CD14-positive monocyte (primary cell): ENCODE data around the gene LARP6. TPM values are rescaled to one million over a fixed set of nuclear protein-coding genes. Genes with fewer than 3 reads are reported as not detected.
"Not testable (repeated sequence)": the region's sequence is repeated elsewhere in the genome, so short reads cannot be mapped to it uniquely, and the experiment has no call there.

Experiments
- DNase-seq, 3 donors: peaks; one replicate each; pipeline ENCODE4 v3.0.0-alpha.2; 2011 to 2022
- H2AFZ ChIP-seq: 2 replicates; pipeline ENCODE4 v1.6.0; 2012; ENCODE audit warnings: mild to moderate bottlenecking, low read depth, low read length, inconsistent platforms; ENCODE audit not compliant: insufficient read depth, poor library complexity, severe bottlenecking
- H3K27ac ChIP-seq, 2 donors: 1 replicate in 1 of 2; 2 replicates in 1 of 2; pipeline ENCODE4 v1.5.1; 2012 to 2013; ENCODE audit warnings: low read length in 2 of 2, control low read depth in 1 of 2, inconsistent platforms in 1 of 2, low read depth in 1 of 2, mild to moderate bottlenecking in 1 of 2
- H3K27me3 ChIP-seq, 2 donors: one replicate each; pipeline versions ENCODE4 v1.6.0 to v1.6.1; 2011 to 2013; ENCODE audit warnings: low read length in 2 of 2; ENCODE audit not compliant: control insufficient read depth in 2 of 2, insufficient read depth in 2 of 2
- H3K36me3 ChIP-seq, 2 donors: replicated peaks in 1 of 2; 1 replicate in 1 of 2; 2 replicates in 1 of 2; pipeline versions ENCODE4 v1.5.1 to v1.6.1; 2012 to 2013; ENCODE audit warnings: low read length in 2 of 2, control low read depth in 1 of 2, inconsistent platforms in 1 of 2, mild to moderate bottlenecking in 1 of 2; ENCODE audit not compliant: insufficient read depth in 2 of 2, control insufficient read depth in 1 of 2
- H3K4me1 ChIP-seq, 2 donors: 1 replicate in 1 of 2; 2 replicates in 1 of 2; pipeline versions ENCODE4 v1.5.1 to v1.6.1; 2012 to 2013; ENCODE audit warnings: low read length in 2 of 2, control low read depth in 1 of 2, inconsistent platforms in 1 of 2, mild to moderate bottlenecking in 1 of 2, moderate library complexity in 1 of 2; ENCODE audit not compliant: insufficient read depth in 2 of 2, control insufficient read depth in 1 of 2
- H3K4me2 ChIP-seq: replicated peaks from 2 replicates; pipeline ENCODE3; 2012; ENCODE audit warnings: low read length, moderate library complexity, mild to moderate bottlenecking; ENCODE audit not compliant: poor library complexity, severe bottlenecking; ENCODE audit errors: extremely low read depth
- H3K4me3 ChIP-seq, 3 experiments: fragments of 200-600 bp in 1 of 3; sonication (generic) in 1 of 3; replicated peaks in 1 of 3; 1 replicate in 2 of 3; 2 replicates in 1 of 3; pipeline ENCODE4 v1.5.1; 2011 to 2013; ENCODE audit warnings: low read length in 3 of 3, mild to moderate bottlenecking in 3 of 3, control low read depth in 2 of 3, low read depth in 2 of 3, inconsistent platforms in 1 of 3, moderate library complexity in 1 of 3
- H3K79me2 ChIP-seq: 2 replicates; pipeline ENCODE4 v1.6.0; 2012; ENCODE audit warnings: mild to moderate bottlenecking, control low read depth, inconsistent platforms, low read length, moderate library complexity; ENCODE audit not compliant: insufficient read depth
- H3K9ac ChIP-seq: 2 replicates; pipeline ENCODE4 v1.6.0; 2017; ENCODE audit warnings: low read length, mild to moderate bottlenecking; ENCODE audit not compliant: insufficient read depth, poor library complexity, severe bottlenecking
- H3K9me3 ChIP-seq, 2 donors: replicated peaks in 1 of 2; 1 replicate in 1 of 2; 2 replicates in 1 of 2; pipeline versions ENCODE4 v1.5.1 to v1.6.1; 2012 to 2013; ENCODE audit warnings: low read length in 2 of 2, control low read depth in 1 of 2; ENCODE audit not compliant: control insufficient read depth in 1 of 2, insufficient read depth in 1 of 2
- H4K20me1 ChIP-seq: 2 replicates; pipeline ENCODE4 v1.6.0; 2012; ENCODE audit warnings: mild to moderate bottlenecking, low read length, control low read depth, moderate library complexity; ENCODE audit not compliant: insufficient read depth
- H3K27ac Mint-ChIP-seq, 7 donors: one replicate each; pipeline ENCODE4 v1.8.0; 2020; ENCODE audit warnings: mild to moderate bottlenecking in 7 of 7, mixed read lengths in 7 of 7, moderate library complexity in 6 of 7, inconsistent platforms in 2 of 7
- H3K27me3 Mint-ChIP-seq, 3 donors: one replicate each; pipeline ENCODE4 v1.8.0; 2021 to 2022; ENCODE audit warnings: low read depth in 3 of 3, mild to moderate bottlenecking in 3 of 3, mixed read lengths in 3 of 3, moderate library complexity in 3 of 3, inconsistent platforms in 1 of 3
- H3K36me3 Mint-ChIP-seq, 2 donors: one replicate each; pipeline ENCODE4 v1.8.0; 2020; ENCODE audit warnings: mixed read lengths in 2 of 2, inconsistent platforms in 1 of 2, mild to moderate bottlenecking in 1 of 2
- H3K4me1 Mint-ChIP-seq: one replicate; pipeline ENCODE4 v1.8.0; 2020; ENCODE audit warnings: mild to moderate bottlenecking, mixed read lengths
- H3K4me3 Mint-ChIP-seq, 2 donors: one replicate each; pipeline ENCODE4 v1.8.0; 2020; ENCODE audit warnings: mild to moderate bottlenecking in 2 of 2, mixed read lengths in 2 of 2, moderate library complexity in 1 of 2
- H3K9me3 Mint-ChIP-seq, 7 donors: one replicate each; pipeline ENCODE4 v1.8.0; 2020 to 2022; ENCODE audit warnings: mixed read lengths in 7 of 7, mild to moderate bottlenecking in 6 of 7, moderate library complexity in 6 of 7, inconsistent platforms in 2 of 7
- CTCF ChIP-seq: fragments of 200-600 bp; IDR thresholded peaks from one replicate; pipeline ENCODE4 v1.8.0; 2022; ENCODE audit warnings: antibody characterized with exemption, mild to moderate bottlenecking
- WGBS: methylation state at CpG from one replicate; pipeline ENCODE4 v1.1.5; 2013; ENCODE audit warnings: missing lambda C conversion rate; ENCODE audit not compliant: insufficient coverage; 5-methylcytosine and 5-hydroxymethylcytosine counted together
- intact Hi-C, 2 donors: fragments of 100-400 bp; cut with micrococcal nuclease; formaldehyde crosslinking; loops; one replicate each; pipeline versions ENCODE4 v1.15.0 to v1.15.1; 2023
- polyA plus RNA-seq, 3 donors: library from polyadenylated mRNA; depleted of rRNA in 1 of 3; unstranded in 2 of 3; stranded (reverse) in 1 of 3; fragments of 300-500 nt in 2 of 3; fragments of >200 nt in 1 of 3; fragmentation: Illumina TruSeq in 2 of 3; gene quantifications; 1 replicate in 2 of 3; 2 replicates in 1 of 3; pipeline ENCODE4 v1.2.3, GENCODE V29; 2012 to 2021

The LARP6 gene
- polyA plus RNA-seq, 3 donors: not detected

- H3K36me3 Mint-ChIP-seq: no peaks in the 10 kb centered on the region
- no peaks in the 10 kb centered on the region for H3K79me2 ChIP-seq
- H3K9ac ChIP-seq: no peak overlapping the region
- no peaks in the 10 kb centered on the region for H3K4me1 ChIP-seq
- H3K9me3 Mint-ChIP-seq: peaks cover 0 to 3% (median 0%) of the 10 kb centered on the region in 7 donors
- no peak overlapping the region for H3K27ac Mint-ChIP-seq
- H2AFZ ChIP-seq: no peak overlapping the region
- H3K27ac ChIP-seq: no peak overlapping the region
- no peak overlapping the region for H3K4me2 ChIP-seq
- WGBS: 94% methylated on average over 2 of the region's 5 CpGs
- peaks cover 2% of the 10 kb centered on the region for H3K4me1 Mint-ChIP-seq
- no peak overlapping the region for H3K4me3 ChIP-seq
- intact Hi-C loops: loop anchor here (10.0 kb wide), 3 partner anchors 131 to 1341 kb away; no protein-coding TSS in a partner anchor
- no peak for DNase-seq
- H3K27me3 Mint-ChIP-seq: peaks cover 0 to 3% (median 0%) of the 10 kb centered on the region in 3 donors
- peaks cover 0 to 4% of the 10 kb centered on the region in 2 donors for H3K9me3 ChIP-seq
- no peak overlapping the region for H3K4me3 Mint-ChIP-seq
- H3K27me3 ChIP-seq: no peaks in the 10 kb centered on the region
- no peaks in the 10 kb centered on the region for H3K36me3 ChIP-seq
- H4K20me1 ChIP-seq: no peaks in the 10 kb centered on the region
- TF ChIP-seq CTCF: no peak
These were observed 38.4 kb downstream of the LARP6 start for GRCh38 chr15:70815604-70816003.

DNA sequence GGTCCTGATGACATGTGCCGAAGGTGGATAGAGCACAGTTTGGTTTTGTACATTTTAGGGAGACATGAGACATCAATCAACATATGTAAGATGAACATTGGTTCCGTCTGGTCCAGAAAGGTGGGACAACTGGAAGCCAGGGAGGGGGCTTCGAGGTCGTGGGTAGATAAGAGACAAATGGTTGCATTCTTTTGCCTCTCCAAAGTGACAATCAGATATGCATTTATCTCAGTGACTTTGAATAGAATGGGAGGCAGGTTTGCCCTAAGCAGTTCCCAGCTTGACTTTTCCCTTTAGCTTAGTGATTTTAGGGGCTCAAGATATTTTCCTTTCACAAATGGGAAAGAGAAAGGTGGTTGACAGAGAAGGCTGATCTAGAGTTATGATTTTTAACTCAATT lies 38.9 kb downstream of the LARP6 start:
- not testable (repeated sequence) for H3K4me2 ChIP-seq, H3K4me3 Mint-ChIP-seq, H3K4me3 ChIP-seq, H3K36me3 Mint-ChIP-seq, H3K4me1 ChIP-seq, DNase-seq, H3K27ac ChIP-seq, H3K27me3 ChIP-seq, H3K27me3 Mint-ChIP-seq, H4K20me1 ChIP-seq, H2AFZ ChIP-seq, H3K9me3 Mint-ChIP-seq, H3K79me2 ChIP-seq, H3K4me1 Mint-ChIP-seq, H3K9ac ChIP-seq, H3K9me3 ChIP-seq, H3K27ac Mint-ChIP-seq, H3K36me3 ChIP-seq
- intact Hi-C loops: loop anchor here (10.0 kb wide), 3 partner anchors 130 to 1340 kb away; no protein-coding TSS in a partner anchor
- 100% methylated on average over 1 of the region's 4 CpGs for WGBS
